ENCODE results near the gene RNASEH1. TPM values are rescaled to one million over a fixed set of nuclear protein-coding genes. Genes with fewer than 3 reads are reported as not detected.
A peak's percentile ranks its signal among the peaks of the same experiment; 100 is the strongest.
"Not testable (repeated sequence)": the region's sequence is repeated elsewhere in the genome, so short reads cannot be mapped to it uniquely, and the experiment has no call there.

Gene RNASEH1
- total RNA-seq, 1 donor from 2014 or later, result 35.5 TPM

DNA sequence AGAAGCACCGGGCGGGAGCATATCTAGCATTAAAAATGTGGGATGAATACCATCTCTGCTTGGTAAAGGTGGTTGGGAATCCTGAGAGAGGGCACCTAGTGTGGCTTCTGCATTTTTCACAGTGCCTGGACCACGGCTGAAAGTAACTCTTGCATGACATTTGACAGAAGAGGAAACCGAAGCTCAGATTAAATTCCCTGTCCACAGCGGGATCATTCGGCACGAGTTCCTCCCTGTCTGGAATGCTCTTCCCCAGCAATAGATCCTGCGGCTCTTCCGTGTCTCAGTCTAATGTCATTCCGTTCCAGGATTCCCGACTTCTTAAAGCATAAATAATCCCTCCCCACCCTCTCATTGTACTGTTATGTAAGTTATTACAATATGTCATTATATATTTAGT, 16.0 kb upstream of the RNASEH1 start:
- Histone ChIP-seq H3K27me3 (ENCODE audit: insufficient read depth, low read length) (no peaks in the 10 kb centered on the region), H3K9me3 (ENCODE audit: insufficient read depth, low read depth, low read length) (no peaks in the 10 kb centered on the region), H3K4me1 (ENCODE audit: insufficient read depth, low read length) (peaks cover 26% of the 10 kb centered on the region), H4K20me1 (ENCODE audit: insufficient read depth, low read length) (peaks cover 38% of the 10 kb centered on the region), H3K36me3 (ENCODE audit: insufficient read depth, low read length) (peaks cover 20% of the 10 kb centered on the region), H3K9ac (ENCODE audit: low read length) (no peak overlapping the region), H3K27ac (ENCODE audit: low read depth, low read length) (no peak overlapping the region), H3K79me2 (ENCODE audit: insufficient read depth, low read length) (peaks cover 41% of the 10 kb centered on the region), H2AFZ (ENCODE audit: low read depth, low read length) (no peak overlapping the region), H3K4me3 (ENCODE audit: insufficient read depth, low read depth, low read length) (peak overlapping the region; percentile 76), H3K4me2 (ENCODE audit: low read length) (peak overlapping the region; percentile 86)
- no peaks in the 10 kb centered on the region for H3K9me3 Mint-ChIP-seq (ENCODE audit: unreplicated experiment)
- H3K27ac Mint-ChIP-seq (ENCODE audit: unreplicated experiment), result no peak overlapping the region
- no peak for TF ChIP-seq EZH2 (IDR thresholded peaks at IDR 0.05; ENCODE audit: insufficient read depth, low read length)
- TF ChIP-seq, protein P1, sequence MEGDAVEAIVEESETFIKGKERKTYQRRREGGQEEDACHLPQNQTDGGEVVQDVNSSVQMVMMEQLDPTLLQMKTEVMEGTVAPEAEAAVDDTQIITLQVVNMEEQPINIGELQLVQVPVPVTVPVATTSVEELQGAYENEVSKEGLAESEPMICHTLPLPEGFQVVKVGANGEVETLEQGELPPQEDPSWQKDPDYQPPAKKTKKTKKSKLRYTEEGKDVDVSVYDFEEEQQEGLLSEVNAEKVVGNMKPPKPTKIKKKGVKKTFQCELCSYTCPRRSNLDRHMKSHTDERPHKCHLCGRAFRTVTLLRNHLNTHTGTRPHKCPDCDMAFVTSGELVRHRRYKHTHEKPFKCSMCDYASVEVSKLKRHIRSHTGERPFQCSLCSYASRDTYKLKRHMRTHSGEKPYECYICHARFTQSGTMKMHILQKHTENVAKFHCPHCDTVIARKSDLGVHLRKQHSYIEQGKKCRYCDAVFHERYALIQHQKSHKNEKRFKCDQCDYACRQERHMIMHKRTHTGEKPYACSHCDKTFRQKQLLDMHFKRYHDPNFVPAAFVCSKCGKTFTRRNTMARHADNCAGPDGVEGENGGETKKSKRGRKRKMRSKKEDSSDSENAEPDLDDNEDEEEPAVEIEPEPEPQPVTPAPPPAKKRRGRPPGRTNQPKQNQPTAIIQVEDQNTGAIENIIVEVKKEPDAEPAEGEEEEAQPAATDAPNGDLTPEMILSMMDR (IDR thresholded peaks at IDR 0.05; ENCODE audit: insufficient read depth, low read depth, low read length), result no peak
- H3K4me1 Mint-ChIP-seq (ENCODE audit: low read depth, unreplicated experiment), result peaks cover 24% of the 10 kb centered on the region
- H3K4me3 Mint-ChIP-seq (ENCODE audit: unreplicated experiment), result peak overlapping the region; percentile 50
- no peak for FAIRE-seq
- H3K36me3 Mint-ChIP-seq (ENCODE audit: low read depth, unreplicated experiment), result peaks cover 18% of the 10 kb centered on the region
- no peaks in the 10 kb centered on the region for H3K27me3 Mint-ChIP-seq (ENCODE audit: low read depth, unreplicated experiment)
- no peak for DNase-seq (ENCODE audit: low read depth)

GRCh38 chr2:3572620-3573019, 14.5 kb upstream of the RNASEH1 start:
- FAIRE-seq (no peak), DNase-seq (ENCODE audit: low read depth) (no peak)
- Mint-ChIP-seq H3K36me3 (ENCODE audit: low read depth, unreplicated experiment) (peaks cover 9% of the 10 kb centered on the region), H3K4me3 (ENCODE audit: unreplicated experiment) (no peak overlapping the region), H3K27ac (ENCODE audit: unreplicated experiment) (no peak overlapping the region), H3K27me3 (ENCODE audit: low read depth, unreplicated experiment) (no peaks in the 10 kb centered on the region), H3K4me1 (ENCODE audit: low read depth, unreplicated experiment) (peaks cover 13% of the 10 kb centered on the region), H3K9me3 (ENCODE audit: unreplicated experiment) (no peaks in the 10 kb centered on the region)
- peaks cover 13% of the 10 kb centered on the region for H3K4me1 ChIP-seq (ENCODE audit: insufficient read depth, low read length)
- H3K4me3 ChIP-seq (ENCODE audit: insufficient read depth, low read depth, low read length), result no peak overlapping the region
- H3K36me3 ChIP-seq (ENCODE audit: insufficient read depth, low read length), result peaks cover 5% of the 10 kb centered on the region
- H2AFZ ChIP-seq (ENCODE audit: low read depth, low read length), result no peak overlapping the region
- H3K27me3 ChIP-seq (ENCODE audit: insufficient read depth, low read length), result no peaks in the 10 kb centered on the region
- TF ChIP-seq EZH2 (IDR thresholded peaks at IDR 0.05; ENCODE audit: insufficient read depth, low read length), result no peak
- TF ChIP-seq, protein P1 (IDR thresholded peaks at IDR 0.05; ENCODE audit: insufficient read depth, low read depth, low read length), result no peak
- no peaks in the 10 kb centered on the region for H3K9me3 ChIP-seq (ENCODE audit: insufficient read depth, low read depth, low read length)
- peaks cover 26% of the 10 kb centered on the region for H3K79me2 ChIP-seq (ENCODE audit: insufficient read depth, low read length)
- no peak overlapping the region for H3K4me2 ChIP-seq (ENCODE audit: low read length)
- H4K20me1 ChIP-seq (ENCODE audit: insufficient read depth, low read length), result peaks cover 22% of the 10 kb centered on the region
- H3K27ac ChIP-seq (ENCODE audit: low read depth, low read length), result no peak overlapping the region
- H3K9ac ChIP-seq (ENCODE audit: low read length), result no peak overlapping the region

- FAIRE-seq, result no peak
- Mint-ChIP-seq H3K27me3 (ENCODE audit: low read depth, unreplicated experiment) (no peaks in the 10 kb centered on the region), H3K27ac (ENCODE audit: unreplicated experiment) (no peak overlapping the region), H3K9me3 (ENCODE audit: unreplicated experiment) (no peaks in the 10 kb centered on the region), H3K4me3 (ENCODE audit: unreplicated experiment) (no peak overlapping the region), H3K4me1 (ENCODE audit: low read depth, unreplicated experiment) (peaks cover 3% of the 10 kb centered on the region), H3K36me3 (ENCODE audit: low read depth, unreplicated experiment) (peaks cover 3% of the 10 kb centered on the region)
- Histone ChIP-seq H3K36me3 (ENCODE audit: insufficient read depth, low read length) (no peaks in the 10 kb centered on the region), H4K20me1 (ENCODE audit: insufficient read depth, low read length) (peaks cover 9% of the 10 kb centered on the region), H3K79me2 (ENCODE audit: insufficient read depth, low read length) (peaks cover 13% of the 10 kb centered on the region), H3K9ac (ENCODE audit: low read length) (peak overlapping the region; percentile 64), H3K27me3 (ENCODE audit: insufficient read depth, low read length) (no peaks in the 10 kb centered on the region), H3K4me2 (ENCODE audit: low read length) (peak overlapping the region; percentile 71), H3K27ac (ENCODE audit: low read depth, low read length) (peak overlapping the region; percentile 48), H3K4me3 (ENCODE audit: insufficient read depth, low read depth, low read length) (no peak overlapping the region), H3K9me3 (ENCODE audit: insufficient read depth, low read depth, low read length) (no peaks in the 10 kb centered on the region), H3K4me1 (ENCODE audit: insufficient read depth, low read length) (peaks cover 1% of the 10 kb centered on the region), H2AFZ (ENCODE audit: low read depth, low read length) (peak overlapping the region; percentile 27)
- TF ChIP-seq, protein P1 (IDR thresholded peaks at IDR 0.05; ENCODE audit: insufficient read depth, low read depth, low read length), result no peak
- TF ChIP-seq EZH2 (IDR thresholded peaks at IDR 0.05; ENCODE audit: insufficient read depth, low read length), result no peak
- peak; percentile 93 for DNase-seq (ENCODE audit: low read depth)
Observed at GRCh38 chr2:3571284-3571683, 13.2 kb upstream of the RNASEH1 start.

GRCh38 chr2:3569656-3570055, 11.5 kb upstream of the RNASEH1 start:
- H4K20me1 ChIP-seq (ENCODE audit: insufficient read depth, low read length); H3K4me3 Mint-ChIP-seq (ENCODE audit: unreplicated experiment); H3K36me3 ChIP-seq (ENCODE audit: insufficient read depth, low read length); DNase-seq (ENCODE audit: low read depth); H3K27ac ChIP-seq (ENCODE audit: low read depth, low read length); H3K27me3 Mint-ChIP-seq (ENCODE audit: low read depth, unreplicated experiment); H3K4me1 ChIP-seq (ENCODE audit: insufficient read depth, low read length); H3K27ac Mint-ChIP-seq (ENCODE audit: unreplicated experiment); H3K79me2 ChIP-seq (ENCODE audit: insufficient read depth, low read length); H3K4me1 Mint-ChIP-seq (ENCODE audit: low read depth, unreplicated experiment); H3K9me3 Mint-ChIP-seq (ENCODE audit: unreplicated experiment); H3K9me3 ChIP-seq (ENCODE audit: insufficient read depth, low read depth, low read length); H3K36me3 Mint-ChIP-seq (ENCODE audit: low read depth, unreplicated experiment); H3K4me2 ChIP-seq (ENCODE audit: low read length); H3K4me3 ChIP-seq (ENCODE audit: insufficient read depth, low read depth, low read length); H3K27me3 ChIP-seq (ENCODE audit: insufficient read depth, low read length); H2AFZ ChIP-seq (ENCODE audit: low read depth, low read length); H3K9ac ChIP-seq (ENCODE audit: low read length); FAIRE-seq: not testable (repeated sequence)
